Aorta (tissue), 5 donors: Measurements from ENCODE around the gene PLAC8L1. TPM values are rescaled to one million over a fixed set of nuclear protein-coding genes. Genes with fewer than 3 reads are reported as not detected.

Experiments
- ATAC-seq: fragments of 200-7000 bp; cut with Tn5 transposase; one replicate; pipeline ENCODE4 v1.9.1; 2022; ENCODE audit warnings: moderate library complexity; ENCODE audit not compliant: low FRiP score
- DNase-seq, 2 donors: peaks; one replicate each; pipeline ENCODE4 v3.0.0-alpha.2; 2020
- H3K27ac ChIP-seq, 2 donors: one replicate each; pipeline ENCODE4 v1.5.1; 2013; ENCODE audit warnings: low read length in 2 of 2, mild to moderate bottlenecking in 2 of 2, moderate library complexity in 2 of 2, control low read depth in 1 of 2, inconsistent platforms in 1 of 2, low read depth in 1 of 2
- H3K27me3 ChIP-seq, 2 donors: one replicate each; pipeline ENCODE4 v1.6.1; 2013; ENCODE audit warnings: control low read depth in 1 of 2, low read length in 1 of 2, mild to moderate bottlenecking in 1 of 2, moderate library complexity in 1 of 2; ENCODE audit not compliant: insufficient read depth in 2 of 2, control insufficient read depth in 1 of 2
- H3K36me3 ChIP-seq, 2 donors: one replicate each; pipeline ENCODE4 v1.6.1; 2013; ENCODE audit warnings: control low read depth in 1 of 2, low read length in 1 of 2, mild to moderate bottlenecking in 1 of 2; ENCODE audit not compliant: insufficient read depth in 2 of 2, control insufficient read depth in 1 of 2
- H3K4me1 ChIP-seq, 2 donors: one replicate each; pipeline ENCODE4 v1.6.1; 2013; ENCODE audit warnings: low read length in 2 of 2, control low read depth in 1 of 2, mild to moderate bottlenecking in 1 of 2, moderate library complexity in 1 of 2; ENCODE audit not compliant: insufficient read depth in 2 of 2, control insufficient read depth in 1 of 2
- H3K4me3 ChIP-seq, 2 donors: one replicate each; pipeline ENCODE4 v1.5.1; 2013; ENCODE audit warnings: low read length in 2 of 2, control low read depth in 1 of 2, mild to moderate bottlenecking in 1 of 2
- H3K9me3 ChIP-seq: one replicate; pipeline ENCODE4 v1.6.1; 2013; ENCODE audit warnings: mild to moderate bottlenecking, low read length; ENCODE audit not compliant: control insufficient read depth
- WGBS, 2 donors: extraction: QIAGEN DNeasy Blood & Tissue Kit; methylation state at CpG; one replicate each; pipeline ENCODE4 v1.1.7; 2013; 5-methylcytosine and 5-hydroxymethylcytosine counted together
- intact Hi-C, 2 donors: fragments of 100-400 bp; cut with DNase I; formaldehyde crosslinking; loops; one replicate each; pipeline versions ENCODE4 v1.14.2 to v1.15.0; 2022
- polyA plus RNA-seq, 2 donors: library from polyadenylated mRNA; stranded (reverse); fragments of 200-250 nt; gene quantifications; one replicate each; pipeline ENCODE4 v1.2.3, GENCODE V29; 2013
- total RNA-seq, 2 donors: library from RNA; stranded (reverse); fragmentation: NEBNext Ultra II Directional; extraction: Animal tissue kit (Norgen Biotek cat#: 25700); gene quantifications; one replicate each; pipeline ENCODE4 v1.2.1, GENCODE V29; 2021
- donor health status: healthy with polysubstance abuse.
- donor health status: Bipolar disorder and iron deficiency.
- donor health status: DM: no; HTN: no; CAD: no.
- donor health status: DM: no; HTN: no; CAD: no.
- donor health status: DM: yes; HTN: yes; CAD: no.

Gene PLAC8L1
- total and polyA plus RNA-seq, 4 donors: 0.84 to 0.87 TPM; not detected in 2

- Histone ChIP-seq H3K27me3 (no peaks in the 10 kb centered on the region), H3K9me3 (no peaks in the 10 kb centered on the region), H3K4me1 (no peaks in the 10 kb centered on the region), H3K27ac (no peak overlapping the region), H3K36me3 (no peaks in the 10 kb centered on the region), H3K4me3 (no peak overlapping the region)
- intact Hi-C loops: loop anchor here in 1 of 2 donors (5.0 to 10.0 kb wide), 2 partner anchors 210 to 1843 kb away; partner anchors contain the start of gene PRELID2
- no peak for DNase-seq
- no peak for ATAC-seq
- 69 to 71% methylated on average over 4 of the region's 4 CpGs for WGBS, 2 donors
Measured at GRCh38 chr5:146047396-146047795, 58.0 kb downstream of the PLAC8L1 start.

DNA sequence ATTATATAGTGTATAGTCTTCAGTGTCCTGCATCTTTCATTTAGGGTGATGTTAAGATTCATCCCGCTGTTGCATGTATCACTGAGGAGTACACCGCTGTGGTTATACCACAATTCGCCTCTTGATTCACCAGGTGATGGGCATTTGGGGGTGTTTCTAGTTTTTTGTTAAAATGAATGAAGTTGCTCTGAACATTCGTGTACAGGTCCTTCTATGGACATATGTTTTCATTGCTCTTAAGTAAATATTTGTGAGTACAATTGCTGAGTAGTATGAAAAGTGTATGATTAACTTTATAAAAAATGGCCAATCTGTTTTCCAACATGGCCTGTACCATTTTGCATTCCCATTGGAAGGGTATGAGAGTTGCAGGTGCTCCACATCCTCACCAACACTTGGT, 61.7 kb downstream of the PLAC8L1 start:
- Histone ChIP-seq H3K27me3 (no peaks in the 10 kb centered on the region), H3K4me1 (no peaks in the 10 kb centered on the region), H3K27ac (no peak overlapping the region), H3K9me3 (no peaks in the 10 kb centered on the region), H3K36me3 (no peaks in the 10 kb centered on the region), H3K4me3 (no peak overlapping the region)
- intact Hi-C loops: loop anchor here in 1 of 2 donors (10.0 kb wide), 1 partner anchor 1839 kb away; no protein-coding TSS in a partner anchor
- WGBS, 2 donors: 91 to 94% methylated on average over 4 of the region's 4 CpGs
- no peak for DNase-seq
- no peak for ATAC-seq

- Histone ChIP-seq H3K36me3 (no peaks in the 10 kb centered on the region), H3K9me3 (no peaks in the 10 kb centered on the region), H3K4me3 (no peak overlapping the region), H3K27me3 (no peaks in the 10 kb centered on the region), H3K4me1 (no peaks in the 10 kb centered on the region), H3K27ac (no peak overlapping the region)
- DNase-seq: no peak
- intact Hi-C loops: loop anchor here in 1 of 2 donors (10.0 kb wide), 1 partner anchor 1838 kb away; no protein-coding TSS in a partner anchor
- WGBS, 2 donors: 84 to 89% methylated on average over 5 of the region's 5 CpGs
- no peak for ATAC-seq
Measured at GRCh38 chr5:146042628-146043279, 62.6 kb downstream of the PLAC8L1 start.

DNA sequence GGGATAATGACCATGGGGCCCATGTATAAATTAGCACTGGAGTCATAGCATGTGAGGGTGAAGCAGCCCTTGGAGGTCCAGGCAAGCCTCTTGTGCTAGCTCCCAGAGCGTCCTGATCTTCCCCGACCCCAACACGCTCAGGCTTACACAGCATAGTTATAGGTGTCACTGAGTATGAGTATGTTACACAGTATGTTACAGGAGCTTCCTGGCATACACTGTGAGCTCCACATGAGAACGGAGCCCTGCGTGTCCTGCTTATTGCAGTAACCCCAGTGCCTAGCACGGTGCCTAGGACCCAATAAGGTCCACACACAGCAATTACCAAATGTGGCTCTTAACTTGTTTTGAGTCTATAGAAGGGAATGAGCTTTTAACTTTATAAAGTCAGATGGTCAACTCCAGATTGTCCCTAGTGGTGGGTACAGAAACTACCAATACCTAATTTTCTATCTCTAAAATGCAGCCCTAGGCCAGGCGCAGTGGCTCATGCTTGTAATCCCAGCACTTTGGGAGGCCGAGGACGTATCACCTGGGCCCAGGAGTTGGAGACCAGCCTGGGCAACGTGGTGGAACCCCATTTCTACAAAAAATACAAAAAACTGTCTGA, 64.1 kb downstream of the PLAC8L1 start:
- H3K9me3 ChIP-seq: no peaks in the 10 kb centered on the region
- WGBS, 2 donors: 82 to 84% methylated on average over 10 of the region's 10 CpGs
- no peaks in the 10 kb centered on the region for H3K4me1 ChIP-seq
- H3K36me3 ChIP-seq: no peaks in the 10 kb centered on the region
- no peak for ATAC-seq
- H3K27ac ChIP-seq: no peak overlapping the region
- intact Hi-C loops: loop anchor here in 1 of 2 donors (10.0 kb wide), 1 partner anchor 1836 kb away; no protein-coding TSS in a partner anchor
- H3K27me3 ChIP-seq: no peaks in the 10 kb centered on the region
- no peak for DNase-seq
- H3K4me3 ChIP-seq: no peak overlapping the region

DNA sequence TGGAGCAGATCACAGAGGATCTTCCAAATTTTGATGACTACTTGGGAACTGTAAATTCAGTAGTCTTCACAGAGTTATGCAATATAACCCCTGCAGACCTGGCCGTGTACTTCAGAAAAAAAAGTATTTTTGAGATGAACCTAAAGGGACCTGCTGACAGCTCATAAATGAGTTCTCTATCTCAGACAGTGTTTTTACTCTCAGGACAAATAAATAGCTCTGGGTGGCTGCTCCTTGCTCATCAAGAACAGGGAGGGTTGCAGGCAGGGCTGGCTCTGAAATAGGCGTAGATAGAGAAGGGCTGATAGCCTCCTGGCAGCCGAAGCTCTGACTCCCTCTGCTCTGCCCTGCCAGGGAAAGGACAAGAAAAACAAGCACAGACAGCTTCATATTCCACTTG, 64.8 kb downstream of the PLAC8L1 start:
- DNase-seq (no peak), ATAC-seq (peak; percentile 45)
- intact Hi-C loops: loop anchor here in 1 of 2 donors (10.0 kb wide), 1 partner anchor 1836 kb away; no protein-coding TSS in a partner anchor
- Histone ChIP-seq H3K9me3 (no peaks in the 10 kb centered on the region), H3K27ac (no peak overlapping the region), H3K36me3 (no peaks in the 10 kb centered on the region), H3K4me1 (no peaks in the 10 kb centered on the region), H3K4me3 (no peak overlapping the region), H3K27me3 (no peaks in the 10 kb centered on the region)
- WGBS, 2 donors: 31 to 68% methylated on average over 3 of the region's 3 CpGs

- H3K27ac ChIP-seq: no peak overlapping the region
Measured at GRCh38 chr5:146039420-146039819, 66.0 kb downstream of the PLAC8L1 start.

DNA sequence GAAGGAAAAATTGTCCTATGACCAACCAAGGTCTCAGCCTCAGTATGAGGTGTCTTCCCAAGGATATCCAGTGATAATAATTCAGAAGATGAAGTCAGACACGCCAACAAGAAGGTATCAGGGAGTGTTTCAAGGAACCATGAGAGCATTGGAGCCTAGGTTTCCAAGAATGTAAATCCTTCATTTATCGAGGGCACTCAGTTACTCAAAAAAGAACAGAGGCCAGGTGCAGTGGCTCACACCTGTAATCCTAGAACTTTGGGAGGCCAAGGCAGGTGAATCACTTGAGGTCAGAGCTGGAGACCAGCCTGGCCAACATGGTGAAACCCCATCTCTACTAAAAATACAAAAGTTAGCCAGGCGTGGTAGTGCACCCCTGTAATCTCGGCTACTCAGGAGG, 70.8 kb downstream of the PLAC8L1 start:
- H3K27ac ChIP-seq: no peak overlapping the region
- H3K36me3 ChIP-seq: no peaks in the 10 kb centered on the region
- H3K4me1 ChIP-seq: no peaks in the 10 kb centered on the region
- no peak for DNase-seq
- peaks cover 1% of the 10 kb centered on the region for H3K9me3 ChIP-seq
- H3K4me3 ChIP-seq: no peak overlapping the region
- no peak for ATAC-seq
- intact Hi-C loops: loop anchor here in 1 of 2 donors (10.0 kb wide), 1 partner anchor 100 kb away; the partner anchor contains the start of gene SH3RF2
- 72 to 94% methylated on average over 4 of the region's 4 CpGs for WGBS, 2 donors
- no peaks in the 10 kb centered on the region for H3K27me3 ChIP-seq

More at GRCh38 chr5:146039420-146039819, 66.0 kb downstream of the PLAC8L1 start:
- H3K4me1 ChIP-seq: no peaks in the 10 kb centered on the region
- intact Hi-C loops: loop anchor here in 1 of 2 donors (10.0 kb wide), 1 partner anchor 105 kb away; the partner anchor contains the start of gene SH3RF2
- no peaks in the 10 kb centered on the region for H3K36me3 ChIP-seq
- H3K27me3 ChIP-seq: no peaks in the 10 kb centered on the region
- no peak overlapping the region for H3K4me3 ChIP-seq
- no peaks in the 10 kb centered on the region for H3K9me3 ChIP-seq
- DNase-seq (no peak), ATAC-seq (no peak)
- WGBS, 2 donors: 60 to 91% methylated on average over 3 of the region's 3 CpGs
